CD4-positive, alpha-beta T cell treated with Interferon gamma for 1 hour (primary cell): ENCODE results near the gene KLHDC4.
"Not testable (repeated sequence)": the region's sequence is repeated elsewhere in the genome, so short reads cannot be mapped to it uniquely, and the experiment has no call there.

Experiments
- DNase-seq: peaks from one replicate; pipeline ENCODE4 v3.0.0-alpha.2; 2020

The KLHDC4 gene

DNA sequence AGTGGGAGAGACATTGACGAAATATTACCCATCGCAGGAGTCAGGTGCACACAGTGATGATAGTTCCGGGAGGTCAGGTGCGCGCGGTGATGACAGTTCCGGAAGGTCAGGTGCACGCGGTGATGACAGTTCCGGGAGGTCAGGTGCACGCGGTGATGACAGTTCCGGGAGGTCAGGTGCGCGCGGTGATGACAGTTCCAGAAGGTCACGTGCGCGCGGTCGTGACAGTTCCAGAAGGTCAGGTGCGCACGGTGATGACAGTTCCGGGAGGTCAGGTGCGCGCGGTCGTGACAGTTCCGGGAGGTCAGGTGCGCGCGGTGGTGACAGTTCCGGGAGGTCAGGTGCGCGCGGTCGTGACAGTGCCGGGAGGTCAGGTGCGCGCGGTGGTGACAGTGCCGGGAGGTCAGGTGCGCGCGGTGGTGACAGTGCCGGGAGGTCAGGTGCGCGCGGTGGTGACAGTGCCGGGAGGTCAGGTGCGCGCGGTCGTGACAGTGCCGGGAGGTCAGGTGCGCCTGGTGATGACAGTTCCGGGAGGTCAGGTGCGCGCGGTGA is 84.7 kb downstream of the KLHDC4 start:
- DNase-seq, result not testable (repeated sequence)

DNA sequence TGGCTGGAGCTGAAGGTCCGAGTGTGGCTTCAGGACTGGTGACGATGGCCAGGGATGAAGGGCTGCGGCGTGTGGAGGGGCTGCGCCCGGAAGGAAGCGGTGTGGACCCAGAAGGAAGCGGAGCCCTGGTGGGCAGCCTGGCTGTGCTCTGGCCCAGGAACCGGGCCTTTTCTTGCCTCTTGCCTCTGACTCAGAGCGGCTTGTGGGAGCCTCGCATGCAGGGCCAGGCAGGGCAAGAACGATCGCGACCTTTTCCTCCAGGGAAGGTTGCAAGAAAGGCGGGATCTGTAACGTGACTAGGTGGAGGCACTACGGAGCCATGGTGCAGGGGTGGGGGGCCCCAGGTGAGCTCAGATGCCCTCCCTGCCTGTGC is 85.5 kb downstream of the KLHDC4 start:
- DNase-seq, result no peak

DNA sequence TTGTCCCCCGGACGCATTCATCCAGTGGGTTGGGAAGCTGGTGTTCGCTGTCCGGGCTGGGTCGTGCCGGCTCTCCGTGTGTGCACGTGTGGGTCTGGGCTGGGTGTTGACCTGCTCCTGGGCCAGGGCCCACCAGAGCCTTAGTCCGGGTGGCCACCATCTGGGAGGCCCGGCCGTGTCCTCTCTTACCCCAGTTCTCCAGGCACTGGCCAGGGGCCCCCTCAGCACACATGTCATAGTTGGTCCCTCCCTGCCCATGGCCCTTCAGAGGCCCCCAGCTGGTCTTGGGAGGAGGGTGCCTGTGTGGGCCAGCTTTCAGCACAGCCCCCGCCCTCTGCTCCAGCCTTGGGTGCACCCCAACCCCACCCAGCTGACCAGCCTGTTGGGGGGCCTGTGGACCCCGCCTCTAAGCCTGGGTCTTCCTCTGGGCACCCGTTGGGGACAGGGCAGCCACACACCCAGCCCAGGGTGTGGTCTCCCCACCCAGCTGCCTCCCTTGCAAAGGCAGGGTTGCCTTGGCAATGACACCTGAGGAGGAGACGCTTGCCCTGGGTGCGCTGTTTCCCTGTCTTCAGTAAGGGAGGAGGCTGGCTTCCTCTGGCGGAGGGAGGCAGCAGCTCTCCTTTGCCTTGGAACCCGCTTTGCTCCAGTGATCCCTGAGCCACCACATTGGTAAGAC is 86.1 kb downstream of the KLHDC4 start:
- DNase-seq, result no peak

DNA sequence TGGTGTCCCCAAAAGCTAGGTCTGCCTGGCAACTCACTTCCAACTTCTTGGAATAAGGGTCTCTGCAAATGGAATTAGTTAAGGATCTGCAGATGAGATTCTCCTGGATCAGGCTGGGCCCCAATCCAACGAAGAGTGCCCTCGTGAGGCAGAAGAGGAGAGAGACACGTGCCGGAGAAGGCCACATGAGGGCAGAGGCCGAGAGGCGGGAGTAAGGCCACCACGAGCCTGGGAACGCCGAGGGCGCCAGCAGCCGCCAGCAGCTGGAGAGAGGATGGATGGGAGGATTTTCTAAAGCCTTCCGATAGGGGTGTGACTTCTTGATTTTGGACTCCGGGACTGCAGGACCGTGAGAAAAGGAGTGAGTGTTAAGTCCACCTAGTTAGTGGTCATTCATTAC is 87.2 kb downstream of the KLHDC4 start:
- DNase-seq, result no peak

DNA sequence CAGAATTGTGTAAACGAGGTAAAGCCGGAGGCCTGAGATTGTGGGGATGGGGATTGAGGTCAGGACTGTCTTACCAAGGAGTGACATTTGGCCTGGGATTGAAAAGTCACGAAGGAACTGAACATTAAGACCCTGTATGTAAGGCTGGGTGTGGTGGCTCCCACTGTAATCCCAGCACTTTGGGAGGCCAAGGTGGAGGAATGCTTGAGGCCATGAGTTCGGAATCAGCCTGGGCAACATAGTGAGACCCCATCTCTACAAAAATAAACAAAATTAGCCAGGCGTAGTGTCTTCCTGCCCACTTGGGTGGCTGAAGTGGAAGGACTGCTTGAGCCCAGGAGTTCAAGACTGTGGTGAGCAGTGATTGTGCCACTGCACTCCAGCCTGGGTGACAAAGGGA is 88.0 kb downstream of the KLHDC4 start:
- DNase-seq, result no peak

DNA sequence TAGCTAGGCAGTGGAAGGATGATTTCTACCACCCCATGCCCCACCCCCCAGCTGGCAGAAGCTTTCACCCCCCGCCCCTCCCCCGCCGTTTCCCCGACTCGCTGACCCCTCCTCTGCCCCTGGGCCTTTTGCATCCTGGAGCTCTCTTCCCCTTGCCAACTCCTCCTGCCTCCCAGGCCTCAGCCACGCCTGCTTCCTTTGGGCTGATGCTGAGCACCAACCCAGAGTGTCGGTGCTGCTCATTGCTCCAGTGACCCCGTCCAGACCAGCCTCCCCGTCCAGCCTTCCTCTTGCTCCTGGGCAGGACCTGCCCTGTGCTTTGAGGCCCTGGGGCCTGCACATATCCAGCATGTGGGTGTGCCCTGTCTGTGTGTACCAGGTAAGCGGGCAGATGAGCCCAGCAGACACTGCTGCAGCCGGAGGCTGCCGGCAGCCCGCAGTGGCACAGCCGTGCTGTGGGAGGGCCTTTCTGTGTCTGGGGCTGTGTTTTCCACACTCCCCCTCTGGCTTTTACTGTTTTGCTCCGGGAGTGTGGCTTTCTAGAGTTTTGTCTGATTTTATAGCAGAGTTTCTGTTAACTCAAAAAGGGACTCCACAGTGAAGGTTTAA is 90.6 kb downstream of the KLHDC4 start:
- DNase-seq, result no peak

DNA sequence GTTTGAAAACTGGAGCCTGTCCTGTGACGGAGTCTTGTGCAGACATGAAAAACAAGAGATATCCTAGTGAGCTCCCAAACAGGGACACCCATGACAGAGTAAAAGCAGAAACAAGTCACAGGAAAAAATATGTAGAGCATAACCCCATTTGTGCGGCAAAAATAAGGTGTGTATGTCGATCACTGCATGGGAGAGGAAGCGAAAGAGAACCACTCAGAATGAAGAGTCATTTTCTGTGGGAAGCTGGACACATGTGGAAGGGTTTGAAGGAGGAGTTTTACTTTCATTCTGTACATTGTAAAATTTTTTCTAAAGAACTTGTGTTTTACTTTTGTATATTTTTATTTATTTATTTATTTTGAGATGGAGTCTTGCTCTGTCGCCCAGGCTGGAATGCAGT is 91.4 kb downstream of the KLHDC4 start:
- DNase-seq, result no peak

DNA sequence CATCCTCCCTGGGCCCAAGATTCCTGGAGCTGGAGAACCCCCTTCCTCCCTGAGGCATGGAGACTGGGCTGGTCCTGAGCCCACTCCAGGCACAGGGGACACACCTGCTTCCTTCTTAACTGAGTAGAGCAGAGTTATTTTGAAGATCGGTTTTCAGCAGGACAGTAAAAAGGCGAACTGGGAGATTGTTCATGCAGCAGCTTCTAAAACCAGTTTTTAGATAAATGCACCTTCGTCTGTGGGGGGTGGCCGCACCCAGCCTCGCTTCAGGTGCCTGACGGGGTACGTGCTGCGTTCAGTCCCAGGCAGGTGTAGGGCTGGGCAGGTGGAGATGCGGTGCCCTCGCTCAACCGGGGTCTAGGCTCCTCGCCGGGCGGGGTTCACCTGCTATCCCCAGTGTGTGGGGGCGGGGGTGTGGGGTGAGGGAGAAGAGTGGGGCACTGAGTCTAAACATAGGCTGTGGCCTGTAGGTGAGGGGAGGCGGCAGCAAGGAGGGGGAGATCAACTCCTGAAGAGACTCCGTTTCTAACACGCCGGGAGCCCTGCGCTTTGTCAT is 94.0 kb downstream of the KLHDC4 start:
- no peak for DNase-seq

DNA sequence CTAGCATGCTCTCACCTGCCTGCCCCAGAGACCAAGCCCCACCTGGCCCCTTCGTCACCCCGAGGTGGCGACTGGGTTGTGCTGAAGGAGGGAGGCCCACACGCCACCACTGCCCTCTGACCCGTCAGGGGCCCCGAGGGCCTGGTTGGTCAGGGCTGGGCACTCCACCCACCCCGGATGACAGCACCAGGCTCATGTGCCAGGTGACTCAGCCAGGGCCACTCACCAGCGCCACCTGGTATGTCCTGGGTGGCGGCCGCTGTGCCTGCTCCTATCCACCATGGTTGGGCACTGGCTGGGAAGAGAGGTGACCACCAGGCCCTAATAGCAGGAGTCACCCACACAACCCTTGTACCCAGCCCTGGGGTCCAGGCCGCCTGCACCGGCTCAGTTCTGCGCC is 94.6 kb downstream of the KLHDC4 start:
- no peak for DNase-seq

DNA sequence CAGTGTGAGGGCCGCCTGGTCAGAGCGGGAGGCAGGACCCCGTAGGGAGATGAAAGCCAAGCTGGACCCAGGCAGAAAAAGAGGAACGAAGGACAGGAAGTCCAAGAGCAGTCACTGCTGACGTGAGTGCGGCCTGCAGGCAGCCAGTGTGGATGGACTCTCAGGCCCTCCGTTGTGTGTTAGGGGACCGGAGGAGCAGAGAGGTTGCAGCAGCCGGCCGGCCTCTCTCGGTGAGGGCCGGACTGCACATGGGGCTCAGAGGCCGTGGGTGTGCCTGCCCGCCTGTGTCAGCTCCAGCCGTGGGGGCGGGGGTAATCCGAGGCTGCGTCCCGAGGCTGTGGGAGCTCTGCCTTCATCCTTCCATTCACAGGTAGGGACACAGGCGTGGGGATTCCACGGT is 96.1 kb downstream of the KLHDC4 start:
- no peak for DNase-seq

DNA sequence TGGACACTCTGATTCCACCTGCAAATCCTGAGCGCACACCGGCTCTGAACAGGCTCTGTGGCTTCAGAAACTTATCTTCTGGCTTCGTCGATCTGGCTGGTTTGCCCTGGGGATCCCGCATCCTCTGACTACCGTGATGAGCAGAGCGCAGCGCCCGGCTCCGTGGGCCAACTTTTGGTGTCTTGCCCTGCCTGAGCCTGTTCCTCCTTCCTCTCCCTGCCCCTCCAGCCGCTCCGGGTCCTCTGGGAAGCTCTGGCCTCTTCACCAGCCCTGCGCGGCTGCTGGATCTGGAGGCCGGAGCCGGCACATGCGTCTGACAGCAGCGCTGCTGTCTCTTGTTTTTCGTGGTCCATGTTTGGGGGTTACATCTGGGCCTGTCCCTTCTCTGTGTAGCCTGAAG is 97.8 kb downstream of the KLHDC4 start:
- no peak for DNase-seq

DNA sequence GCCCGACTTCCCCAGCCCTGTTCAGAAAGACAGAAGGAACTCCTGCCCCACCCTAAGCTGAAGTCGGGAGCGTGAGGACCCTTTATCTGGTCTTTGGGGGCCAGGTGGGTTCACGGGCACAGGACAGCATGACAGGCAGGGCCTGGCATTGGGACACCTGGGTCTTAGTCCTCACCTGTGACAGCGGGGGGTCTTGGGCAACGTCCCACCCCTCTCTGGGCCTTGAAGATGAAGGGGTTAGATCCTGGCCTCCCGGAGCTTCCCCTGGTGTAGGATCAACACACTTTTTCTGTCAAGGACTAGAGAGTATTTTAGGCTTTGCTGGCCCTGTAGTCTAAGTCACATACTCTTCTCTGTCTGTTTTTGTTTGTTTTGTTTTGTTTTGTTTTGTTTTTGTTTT is 98.3 kb downstream of the KLHDC4 start:
- DNase-seq, result no peak

DNA sequence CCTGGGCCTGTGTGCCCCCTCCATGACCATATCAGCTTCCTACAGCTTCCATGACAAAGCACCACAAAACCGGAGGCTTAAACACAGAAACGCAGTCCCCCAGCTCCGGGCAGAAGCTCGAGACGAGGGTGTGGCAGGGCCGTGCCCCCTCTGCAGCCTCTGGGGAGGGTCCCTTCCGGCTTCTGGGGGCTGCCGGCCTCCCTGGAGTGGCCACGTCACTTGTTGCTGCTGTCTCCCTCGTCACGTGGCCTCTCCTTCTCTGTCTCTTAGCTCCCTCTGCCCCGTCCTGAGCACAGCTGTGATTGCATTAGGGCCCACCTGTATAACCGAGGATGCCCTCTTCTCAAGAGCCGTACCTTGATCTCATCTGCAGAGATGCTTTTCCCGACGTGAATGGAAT is 98.9 kb downstream of the KLHDC4 start:
- DNase-seq, result no peak

DNA sequence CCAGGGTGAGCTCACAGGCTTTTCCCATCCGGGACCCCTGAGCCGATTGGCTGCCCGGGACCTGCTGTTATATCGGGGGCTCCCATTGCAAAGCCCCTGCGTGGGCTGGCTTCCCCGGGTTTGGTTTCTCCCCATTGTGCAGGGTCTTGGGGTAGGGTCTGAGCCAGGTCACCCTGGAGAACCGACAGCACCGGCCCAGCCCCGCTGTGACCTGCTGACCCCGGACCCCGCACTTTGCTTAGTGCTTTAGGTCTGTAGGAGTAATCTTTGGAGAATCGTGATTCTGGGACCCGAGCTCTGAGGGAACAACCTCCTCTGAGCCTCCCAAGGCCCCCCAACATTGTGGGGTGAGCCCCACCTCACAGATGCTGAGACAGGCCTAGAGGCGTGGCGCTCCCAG is 100.6 kb downstream of the KLHDC4 start:
- DNase-seq, result no peak

DNA sequence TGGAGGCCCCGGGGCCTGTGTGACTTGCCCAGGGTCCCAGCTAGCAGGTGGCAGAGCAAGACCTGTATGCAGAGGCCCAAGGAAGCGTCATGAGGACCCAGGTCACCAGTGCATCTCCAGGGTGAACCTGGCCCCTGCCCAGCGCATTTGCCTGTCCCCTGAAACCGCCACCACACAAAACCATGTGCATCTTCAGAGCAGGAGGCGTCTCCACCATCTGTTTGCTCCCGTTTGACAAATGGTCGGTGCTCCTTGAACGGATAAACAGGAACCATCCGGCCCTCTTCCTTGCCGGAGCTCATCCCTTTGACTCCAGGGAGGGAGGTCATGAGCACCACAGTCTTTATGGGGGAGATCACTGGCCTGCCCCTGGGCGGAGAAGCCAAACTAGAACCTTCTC is 101.0 kb downstream of the KLHDC4 start:
- DNase-seq, result no peak

DNA sequence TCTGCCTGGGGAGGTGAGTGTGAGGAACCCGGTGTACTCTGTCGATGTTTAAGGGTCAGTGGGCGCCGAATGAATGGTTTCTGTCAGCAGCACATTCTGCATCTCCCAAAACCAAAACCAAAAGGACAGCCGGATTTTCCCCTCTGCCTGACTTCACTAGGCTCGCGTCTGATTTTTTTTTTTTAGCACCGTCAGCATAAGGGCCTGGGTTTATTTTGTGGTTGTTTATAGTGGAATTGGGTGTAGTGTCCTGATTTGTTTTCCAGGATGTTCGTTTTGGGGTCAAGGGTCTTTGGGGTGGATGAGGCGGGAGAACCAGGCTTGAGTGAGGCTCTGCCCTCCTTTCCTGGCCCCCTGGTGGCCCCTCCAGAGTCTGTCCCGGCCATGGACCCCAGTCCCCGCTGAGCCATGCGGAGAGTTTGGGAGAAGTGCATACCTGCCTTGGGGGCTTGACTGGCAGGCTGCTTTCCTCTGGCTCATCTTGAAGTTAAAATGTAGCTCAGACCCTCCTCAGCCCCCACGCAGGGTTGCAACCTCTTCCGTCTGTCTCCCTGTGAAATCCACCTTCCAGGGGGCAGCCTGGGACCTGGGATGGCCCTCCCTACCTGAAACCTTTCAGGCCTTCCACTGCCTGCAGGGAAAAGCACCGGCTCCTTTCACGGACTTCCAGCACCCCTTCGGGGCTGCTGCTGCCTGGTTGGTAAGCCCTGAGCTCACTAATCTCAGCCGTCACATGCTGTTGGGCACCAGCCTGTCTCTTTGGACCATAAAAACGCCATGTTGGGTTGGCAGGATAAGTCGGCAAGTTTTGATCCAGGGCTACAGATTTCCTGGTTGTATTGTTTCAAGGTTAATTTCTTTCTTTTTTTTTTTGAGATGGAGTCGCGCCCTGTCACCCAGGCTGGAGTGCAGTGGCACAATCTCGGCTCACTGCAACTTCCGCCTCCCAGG is 103.3 kb downstream of the KLHDC4 start:
- DNase-seq, result no peak

DNA sequence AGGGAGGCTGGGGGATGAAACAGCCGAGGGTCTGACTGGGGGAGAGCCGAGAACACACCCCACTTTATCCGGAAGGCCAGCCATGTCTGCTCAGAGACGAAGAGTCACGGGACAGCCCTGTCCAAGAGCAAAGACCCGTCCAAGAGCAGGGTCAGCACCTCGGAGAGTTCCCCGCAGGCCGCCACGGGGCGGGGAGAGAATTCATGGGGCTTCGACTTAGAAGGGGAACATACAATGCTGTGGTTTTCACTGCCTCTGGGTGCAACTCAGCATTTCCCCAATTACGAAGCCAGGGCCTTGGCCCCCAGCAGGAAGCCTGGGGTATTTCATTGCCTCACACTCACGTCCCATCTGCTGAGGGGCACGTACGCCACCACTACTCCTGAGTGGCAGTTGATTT is 104.2 kb downstream of the KLHDC4 start:
- peak; percentile 30 for DNase-seq

DNA sequence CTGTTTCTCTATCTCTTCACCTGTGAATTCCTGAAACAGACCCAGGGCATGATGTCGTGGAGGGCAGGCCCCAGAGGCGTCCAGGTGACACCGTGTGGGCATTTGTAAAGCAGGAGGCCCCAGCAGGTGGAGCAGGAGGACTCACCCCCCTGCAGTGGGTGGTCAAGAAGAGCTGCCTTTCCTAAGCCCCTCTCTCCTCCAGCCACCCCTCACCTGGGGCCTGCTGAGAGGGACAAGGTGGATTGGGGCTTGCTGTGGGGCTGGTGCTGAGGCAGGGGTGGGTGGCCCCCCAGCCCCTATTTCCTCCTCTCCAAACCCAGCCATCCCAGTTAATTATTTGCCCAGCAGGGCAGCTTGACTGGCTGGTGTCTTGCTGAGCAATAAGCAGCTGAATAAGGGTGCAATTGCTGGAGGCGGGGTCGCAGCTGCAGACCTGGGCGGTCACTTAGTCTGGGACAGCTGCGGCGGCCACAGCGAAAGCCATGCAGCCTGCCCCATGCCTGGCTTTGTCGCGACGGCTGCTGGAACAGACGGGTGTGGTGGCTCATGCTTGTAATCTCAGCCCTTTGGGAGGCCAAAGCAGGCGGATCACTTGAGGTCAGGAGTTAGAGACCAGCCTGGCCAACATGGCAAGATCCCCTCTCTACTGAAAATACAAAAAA is 107.1 kb downstream of the KLHDC4 start:
- DNase-seq, result no peak
